MM.1S (cell line): ENCODE data around the gene TOP3A.

ENCODE experiments used
- DNase-seq: peaks from one replicate; pipeline ENCODE4 v3.0.0-alpha.2; 2015
- H2AFZ ChIP-seq: fragments of 300-600 bp; sonication (generic); 2 replicates; pipeline ENCODE4 v1.6.0; 2016; ENCODE audit warnings: antibody characterized with exemption, low read length
- H3F3A ChIP-seq: fragments of 300-600 bp; sonication (generic); 2 replicates; pipeline ENCODE4 v1.6.1; 2016; ENCODE audit warnings: mild to moderate bottlenecking, antibody characterized with exemption, low read length, moderate library complexity, mixed read lengths; ENCODE audit not compliant: insufficient read depth
- H3K27ac ChIP-seq: fragments of 300-600 bp; sonication (generic); 2 replicates; pipeline ENCODE4 v1.5.1; 2016; ENCODE audit warnings: mild to moderate bottlenecking, low read length
- H3K27me3 ChIP-seq: fragments of 300-600 bp; sonication (generic); replicated peaks from 2 replicates; pipeline ENCODE4 v1.6.0; 2016; ENCODE audit warnings: low read length; ENCODE audit not compliant: insufficient read depth
- H3K36me3 ChIP-seq: fragments of 300-600 bp; sonication (generic); replicated peaks from 2 replicates; pipeline ENCODE4 v1.6.1; 2016; ENCODE audit warnings: mild to moderate bottlenecking, low read length, mixed read lengths; ENCODE audit not compliant: insufficient read depth
- H3K4me1 ChIP-seq: fragments of 300-600 bp; sonication (generic); 2 replicates; pipeline ENCODE4 v1.6.1; 2016; ENCODE audit warnings: low read length, mixed read lengths
- H3K4me2 ChIP-seq: fragments of 300-600 bp; sonication (generic); 2 replicates; pipeline ENCODE4 v1.6.0; 2016; ENCODE audit warnings: low read depth, low read length
- H3K4me3 ChIP-seq: fragments of 300-600 bp; sonication (generic); 2 replicates; pipeline ENCODE4 v1.5.1; 2016; ENCODE audit warnings: low read length, mixed read lengths
- H3K79me2 ChIP-seq: fragments of 300-600 bp; sonication (generic); 2 replicates; pipeline ENCODE4 v1.6.1; 2016; ENCODE audit warnings: mixed run types, low read length, mixed read lengths
- H3K9ac ChIP-seq: fragments of 300-600 bp; sonication (generic); 2 replicates; pipeline ENCODE4 v1.6.1; 2016; ENCODE audit warnings: low read length, mixed read lengths
- H3K9me2 ChIP-seq: fragments of 300-600 bp; sonication (generic); replicated peaks from 2 replicates; pipeline ENCODE4 v1.6.1; 2016; ENCODE audit warnings: mild to moderate bottlenecking, low read length, mixed read lengths; ENCODE audit not compliant: insufficient read depth
- H3K9me3 ChIP-seq: fragments of 300-600 bp; sonication (generic); replicated peaks from 2 replicates; pipeline ENCODE4 v1.6.1; 2016; ENCODE audit warnings: mild to moderate bottlenecking, low read length, mixed read lengths; ENCODE audit not compliant: insufficient read depth
- H4K20me1 ChIP-seq: fragments of 300-600 bp; sonication (generic); 2 replicates; pipeline ENCODE4 v1.6.1; 2016; ENCODE audit warnings: mild to moderate bottlenecking, low read length, moderate library complexity, mixed read lengths; ENCODE audit not compliant: insufficient read depth
- CTCF ChIP-seq: fragments of 300-600 bp; sonication (generic); IDR thresholded peaks from 2 replicates; pipeline ENCODE4 v1.5.1; 2016; ENCODE audit warnings: antibody characterized with exemption, low read length, mixed read lengths
- EZH2 ChIP-seq: fragments of 300-600 bp; sonication (generic); optimal IDR thresholded peaks from 2 replicates; pipeline ENCODE3; 2017; ENCODE audit warnings: low read depth, mild to moderate bottlenecking, antibody characterized with exemption, low read length, mixed read lengths
- EZH2phosphoT487 ChIP-seq: fragments of 300-600 bp; sonication (generic); IDR thresholded peaks from 2 replicates; pipeline ENCODE4 v1.6.1; 2018; ENCODE audit warnings: antibody characterized with exemption, low read length

Gene TOP3A

GRCh38 chr17:18314731-18315561, at the start of gene TOP3A, which contains the start of gene SMCR8:
TOP3A (minus strand) TSS chr17:18314994; CDS start chr17:18314778, 216 bp downstream.
SMCR8 (plus strand) TSS chr17:18315293; CDS start chr17:18315790, 497 bp downstream.
- peak; percentile 96 for DNase-seq
- TF ChIP-seq CTCF (no peak), EZH2phosphoT487 (no peak)
- Histone ChIP-seq H3K36me3 (peaks cover 3% of the 10 kb centered on the region; the same call in 1 of the 2 replicates), H3K79me2 (peaks cover 93% of the 10 kb centered on the region), H3K4me3 (peak within 1 kb of the TSS; percentile 96), H3K4me1 (peaks cover 40% of the 10 kb centered on the region), H3K27me3 (no peaks in the 10 kb centered on the region), H3K9ac (peak within 1 kb of the TSS; percentile 81), H3K9me3 (no peaks in the 10 kb centered on the region), H4K20me1 (0 out of 2 replicates have a peak, but pooled peaks cover 3% of the 10 kb centered on the region), H3F3A (peaks cover 3% of the 10 kb centered on the region; the same call in 1 of the 2 replicates), H2AFZ (peak within 1 kb of the TSS; percentile 79), H3K4me2 (peak within 1 kb of the TSS; percentile 83), H3K9me2 (no peaks in the 10 kb centered on the region), H3K27ac (peak within 1 kb of the TSS; percentile 93)

GRCh38 chr17:18364166-18364565, 49.4 kb upstream of the TOP3A start:
- Histone ChIP-seq H3K4me2 (peak overlapping the region; percentile 58; the same call in 1 of the 2 replicates), H3K79me2 (peaks cover 35% of the 10 kb centered on the region), H4K20me1 (no peaks in the 10 kb centered on the region), H3F3A (no peaks in the 10 kb centered on the region), H2AFZ (no peak overlapping the region), H3K9me3 (no peaks in the 10 kb centered on the region), H3K27ac (no peak overlapping the region), H3K27me3 (no peaks in the 10 kb centered on the region), H3K9me2 (no peaks in the 10 kb centered on the region), H3K4me3 (no peak overlapping the region), H3K36me3 (no peaks in the 10 kb centered on the region), H3K4me1 (no peaks in the 10 kb centered on the region), H3K9ac (no peak overlapping the region)
- TF ChIP-seq EZH2 = no peak
- TF ChIP-seq CTCF = no peak
- TF ChIP-seq EZH2phosphoT487 = no peak
- no peak for DNase-seq

GRCh38 chr17:18363101-18364049, 48.6 kb upstream of the TOP3A start, which contains the start of gene SHMT1:
SHMT1 (minus strand) TSS chr17:18363550; CDS start chr17:18355981, 7,569 bp downstream.
- Histone ChIP-seq H3K4me2 (peak within 1 kb of the TSS; percentile 58), H2AFZ (peak within 1 kb of the TSS; percentile 87), H3K9me3 (no peaks in the 10 kb centered on the region), H3K9ac (peak within 1 kb of the TSS; percentile 83), H3K27ac (peak within 1 kb of the TSS; percentile 20; the same call in 1 of the 2 replicates), H3K9me2 (no peaks in the 10 kb centered on the region), H3K4me3 (peak within 1 kb of the TSS; percentile 94), H4K20me1 (no peaks in the 10 kb centered on the region), H3F3A (no peaks in the 10 kb centered on the region), H3K4me1 (no peaks in the 10 kb centered on the region), H3K27me3 (no peaks in the 10 kb centered on the region), H3K36me3 (no peaks in the 10 kb centered on the region), H3K79me2 (peaks cover 39% of the 10 kb centered on the region)
- DNase-seq = peak; percentile 97
- TF ChIP-seq EZH2 = no peak
- TF ChIP-seq EZH2phosphoT487 = no peak
- no peak for TF ChIP-seq CTCF
